Brain pericyte (primary cell): Measurements from ENCODE around the gene PPP6R2.

Experiments
- DNase-seq: peaks from one replicate; pipeline ENCODE4 v3.0.0-alpha.2; 2012; ENCODE audit warnings: low read depth, low spot score

PPP6R2 gene, protein sequence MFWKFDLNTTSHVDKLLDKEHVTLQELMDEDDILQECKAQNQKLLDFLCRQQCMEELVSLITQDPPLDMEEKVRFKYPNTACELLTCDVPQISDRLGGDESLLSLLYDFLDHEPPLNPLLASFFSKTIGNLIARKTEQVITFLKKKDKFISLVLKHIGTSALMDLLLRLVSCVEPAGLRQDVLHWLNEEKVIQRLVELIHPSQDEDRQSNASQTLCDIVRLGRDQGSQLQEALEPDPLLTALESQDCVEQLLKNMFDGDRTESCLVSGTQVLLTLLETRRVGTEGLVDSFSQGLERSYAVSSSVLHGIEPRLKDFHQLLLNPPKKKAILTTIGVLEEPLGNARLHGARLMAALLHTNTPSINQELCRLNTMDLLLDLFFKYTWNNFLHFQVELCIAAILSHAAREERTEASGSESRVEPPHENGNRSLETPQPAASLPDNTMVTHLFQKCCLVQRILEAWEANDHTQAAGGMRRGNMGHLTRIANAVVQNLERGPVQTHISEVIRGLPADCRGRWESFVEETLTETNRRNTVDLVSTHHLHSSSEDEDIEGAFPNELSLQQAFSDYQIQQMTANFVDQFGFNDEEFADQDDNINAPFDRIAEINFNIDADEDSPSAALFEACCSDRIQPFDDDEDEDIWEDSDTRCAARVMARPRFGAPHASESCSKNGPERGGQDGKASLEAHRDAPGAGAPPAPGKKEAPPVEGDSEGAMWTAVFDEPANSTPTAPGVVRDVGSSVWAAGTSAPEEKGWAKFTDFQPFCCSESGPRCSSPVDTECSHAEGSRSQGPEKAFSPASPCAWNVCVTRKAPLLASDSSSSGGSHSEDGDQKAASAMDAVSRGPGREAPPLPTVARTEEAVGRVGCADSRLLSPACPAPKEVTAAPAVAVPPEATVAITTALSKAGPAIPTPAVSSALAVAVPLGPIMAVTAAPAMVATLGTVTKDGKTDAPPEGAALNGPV

DNA sequence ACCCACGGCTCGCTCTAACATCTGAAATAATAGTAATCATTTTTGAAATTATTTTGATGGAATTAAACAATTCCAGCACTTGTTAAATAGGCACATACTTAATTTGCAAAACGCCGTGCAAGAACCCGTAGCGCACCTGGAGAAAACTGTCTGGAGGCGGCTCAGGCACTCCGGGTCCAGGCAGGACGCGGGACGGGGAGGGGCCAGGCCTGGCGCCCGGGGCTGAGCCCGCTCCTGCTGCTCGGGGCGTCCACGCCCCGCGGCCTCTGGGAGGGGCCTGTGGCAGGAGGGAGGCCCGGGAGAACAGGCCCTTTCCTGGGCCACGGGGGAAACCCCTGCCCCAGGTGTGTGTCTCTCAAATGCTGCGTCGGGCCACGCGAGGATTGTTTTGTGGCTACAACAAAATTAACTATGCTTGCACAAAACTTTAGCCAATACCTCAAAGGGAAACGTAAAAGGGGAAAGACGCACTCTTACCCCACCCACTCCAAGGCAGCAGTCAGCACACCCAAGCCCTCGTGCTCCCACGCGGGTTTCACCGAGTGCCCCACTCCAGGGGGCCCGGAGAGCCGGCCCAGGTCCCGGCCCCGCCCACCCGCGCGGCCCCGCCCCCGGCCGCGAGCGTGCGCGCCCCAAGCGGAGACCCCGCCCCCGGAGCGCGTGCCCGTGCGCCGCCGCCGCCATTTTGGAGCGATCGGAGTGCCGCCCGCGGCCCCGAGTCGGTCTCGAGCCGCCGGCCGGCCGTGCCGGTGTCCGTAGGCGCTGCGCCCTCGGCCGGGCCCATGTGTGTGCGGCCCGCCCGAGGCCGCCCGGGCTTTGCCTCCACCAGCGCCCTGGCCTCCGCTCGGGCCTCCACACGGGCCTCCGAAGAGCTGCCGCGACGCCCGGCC is at the start of gene PPP6R2:
Gene PPP6R2 (plus strand): TSS at position 677 of the 890 bp plus-strand sequence. CDS start 50,582 bp downstream, outside the sequence.
- DNase-seq, result no peak

- DNase-seq, result no peak
These were observed 49.4 kb upstream of the PPP6R2 start for GRCh38 chr22:50293441-50294318.

DNA sequence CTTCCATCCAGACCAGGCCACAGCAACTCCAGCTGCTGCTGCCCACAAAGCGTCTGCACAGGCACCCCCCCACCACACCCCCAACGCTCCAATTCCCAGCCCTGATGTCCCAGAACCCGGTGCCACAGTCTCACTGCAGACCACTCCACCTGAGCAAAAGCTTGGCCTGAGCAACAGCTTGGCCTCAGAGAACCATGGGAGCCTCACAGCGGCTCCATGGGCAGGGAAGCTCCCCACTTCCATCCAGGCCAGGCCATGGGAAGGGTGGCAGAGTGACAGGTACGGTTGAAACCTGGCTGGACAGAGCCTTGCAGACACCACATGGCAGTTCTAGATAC is 48.8 kb upstream of the PPP6R2 start:
- no peak for DNase-seq

- DNase-seq, result no peak
These were observed 46.3 kb upstream of the PPP6R2 start for GRCh38 chr22:50296658-50297490.

DNA sequence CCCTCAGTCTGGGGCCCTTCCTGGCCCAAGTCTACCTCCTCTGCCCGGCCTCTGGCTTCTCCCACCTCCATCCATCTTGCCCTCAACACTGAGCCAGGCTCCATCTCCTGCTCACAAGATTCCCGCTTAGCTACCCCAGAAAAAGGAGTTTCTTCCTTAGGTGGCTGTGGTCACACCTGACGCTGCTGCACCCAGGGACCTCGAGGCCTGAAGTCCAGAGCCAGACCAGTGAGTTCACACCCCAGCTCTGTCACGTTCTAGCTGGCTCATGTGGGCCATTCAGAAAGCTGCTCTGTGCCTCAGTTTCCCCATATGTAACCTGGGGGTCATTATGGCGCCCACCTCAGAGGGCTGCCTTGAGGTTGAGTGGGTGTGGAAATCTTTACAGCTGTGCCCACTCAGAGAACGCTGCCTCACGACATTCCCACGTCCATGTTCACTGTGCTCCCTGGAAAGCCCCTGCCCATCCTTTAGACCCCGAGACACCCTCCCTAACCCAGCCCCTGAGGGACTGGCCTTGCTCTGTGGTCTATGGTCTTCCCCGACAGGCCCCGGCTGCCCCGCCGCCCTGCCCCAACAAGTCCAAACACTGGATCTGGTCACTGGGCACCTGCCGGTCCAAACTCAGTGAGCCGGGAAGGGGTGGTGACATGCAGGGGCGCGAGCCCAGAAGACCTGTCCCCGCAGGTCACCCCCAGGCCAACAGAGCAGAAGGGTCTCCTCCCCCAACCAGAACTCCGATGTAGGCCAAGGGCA is 45.4 kb upstream of the PPP6R2 start:
- DNase-seq, result no peak

GRCh38 chr22:50298266-50298637 is 44.9 kb upstream of the PPP6R2 start:
- no peak for DNase-seq

GRCh38 chr22:50298937-50299784 is 44.0 kb upstream of the PPP6R2 start:
- no peak for DNase-seq

- DNase-seq, result no peak
These were observed 43.1 kb upstream of the PPP6R2 start for GRCh38 chr22:50299785-50300619.

DNA sequence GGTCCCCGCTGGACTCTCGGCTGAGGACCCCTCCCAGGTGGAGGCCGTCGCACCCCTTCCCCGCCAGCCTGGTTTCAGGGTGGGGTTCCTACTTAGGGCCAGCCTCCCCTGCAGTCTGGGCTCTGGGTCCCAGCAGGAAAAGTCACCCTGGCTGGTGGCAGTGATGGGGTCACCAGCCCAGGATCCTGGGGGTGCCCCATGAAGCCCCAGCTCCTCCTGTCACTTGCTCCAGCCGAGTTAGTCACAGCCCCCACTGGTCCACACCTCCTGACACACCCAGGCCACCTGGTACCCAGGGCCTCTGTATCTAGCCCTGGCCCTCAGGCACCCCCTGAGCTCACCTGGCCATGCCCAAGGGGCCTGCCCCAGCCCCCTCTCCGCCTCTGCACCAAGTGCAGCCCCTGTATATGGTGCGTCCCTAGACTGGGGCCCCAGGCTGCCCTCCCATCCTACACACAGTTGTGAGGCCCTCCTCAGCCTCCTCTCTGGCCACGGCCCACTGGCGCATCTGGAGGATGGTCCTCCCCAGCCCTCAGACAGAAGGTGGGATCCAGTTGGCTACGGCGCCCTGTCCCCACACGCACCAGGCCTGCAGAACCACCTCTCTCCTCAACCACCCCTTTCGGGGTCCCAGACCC is 42.4 kb upstream of the PPP6R2 start:
- no peak for DNase-seq

DNA sequence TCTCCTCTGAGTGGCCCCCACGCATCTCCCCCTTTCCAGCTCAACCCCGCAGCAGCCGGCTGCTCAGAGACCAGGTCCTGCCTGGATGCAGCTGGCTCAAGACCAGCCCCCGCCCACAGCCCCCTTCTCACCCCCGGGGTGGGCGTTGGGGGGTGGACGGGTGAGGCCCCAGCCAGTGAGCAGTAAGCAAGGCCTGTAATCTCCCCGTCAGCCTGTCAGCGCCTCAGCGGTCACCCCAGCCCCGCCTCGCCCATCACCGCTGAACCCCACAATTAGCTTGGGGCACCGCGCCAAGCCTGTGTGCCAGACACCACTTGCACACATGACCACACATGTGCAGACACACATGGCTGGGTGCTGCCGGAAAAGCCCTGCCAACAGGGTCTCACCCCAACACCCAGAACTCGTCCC is 41.5 kb upstream of the PPP6R2 start:
- DNase-seq, result no peak

DNA sequence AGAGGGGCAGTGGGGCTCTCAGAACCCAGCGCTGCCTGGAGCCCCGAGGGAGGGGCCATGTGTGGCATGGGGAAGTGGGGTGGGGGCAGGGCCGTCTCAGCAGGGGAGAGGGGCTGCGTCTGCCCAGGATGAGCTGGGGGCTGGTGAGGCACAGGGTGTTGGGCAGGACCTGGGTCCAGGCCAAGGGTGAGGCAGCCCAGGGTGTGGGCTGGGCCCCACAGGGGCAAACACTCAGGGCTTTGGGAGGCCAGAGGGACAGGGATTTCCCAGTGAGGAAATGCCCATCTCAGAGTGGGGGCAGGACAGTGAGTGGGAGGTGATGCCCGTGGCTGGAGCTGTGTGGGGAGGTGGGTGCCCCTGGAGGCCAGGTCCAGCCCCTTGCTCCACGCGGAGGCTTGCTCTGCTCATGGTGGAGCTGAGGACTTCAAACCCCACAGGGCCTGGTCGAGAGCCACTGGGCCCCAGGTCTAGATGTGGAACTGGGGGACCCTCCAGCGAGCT is 41.0 kb upstream of the PPP6R2 start:
- DNase-seq, result no peak

- DNase-seq, result no peak
These were observed 40.6 kb upstream of the PPP6R2 start for GRCh38 chr22:50302564-50302963.

GRCh38 chr22:50303515-50303847 is 39.6 kb upstream of the PPP6R2 start:
- no peak for DNase-seq

GRCh38 chr22:50303848-50304527 is 39.1 kb upstream of the PPP6R2 start:
- DNase-seq, result no peak

DNA sequence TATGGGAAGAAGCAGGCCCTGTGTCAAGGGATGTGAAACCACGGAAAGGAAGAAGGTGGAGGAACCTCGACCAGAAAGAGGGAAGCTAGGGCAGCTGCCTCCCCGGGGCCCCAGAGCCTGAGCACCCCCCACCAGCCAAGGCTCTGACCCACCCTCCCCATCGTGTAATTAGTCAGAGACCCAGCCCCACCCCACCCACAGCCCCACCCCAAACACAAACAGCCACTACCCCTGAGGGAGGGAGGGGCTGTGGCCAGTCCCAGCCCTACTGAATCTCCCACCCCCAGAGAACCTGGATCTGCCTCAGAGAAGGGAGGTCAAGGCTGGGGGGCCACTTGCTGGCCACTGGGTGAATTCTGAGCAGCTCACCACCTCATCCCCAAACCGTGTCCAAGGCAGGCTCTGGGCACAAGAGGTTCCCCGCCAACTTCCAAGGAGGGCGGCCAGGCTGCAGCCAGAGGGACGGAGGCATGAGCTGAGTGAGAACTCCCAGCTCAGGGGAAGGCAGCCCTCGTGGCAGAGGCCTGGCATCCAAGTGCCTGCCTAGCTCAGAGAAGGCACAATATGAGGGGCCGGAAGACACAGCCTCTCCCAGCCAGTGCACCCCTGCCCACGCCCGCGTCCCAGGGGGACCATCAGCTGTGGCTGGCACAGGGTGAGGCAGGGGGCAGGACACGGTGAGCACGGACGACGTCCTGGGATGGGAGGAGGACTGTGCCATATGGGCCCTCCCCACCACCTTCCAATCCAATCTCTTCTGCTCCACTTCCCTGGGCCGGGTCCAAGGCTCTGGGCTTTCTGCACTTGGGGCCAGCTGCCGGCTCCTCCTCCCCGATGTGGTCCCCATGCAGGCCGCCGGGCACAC is 38.4 kb upstream of the PPP6R2 start:
- no peak for DNase-seq
